ENCODE data around the gene TGM2. TPM values are rescaled to one million over a fixed set of nuclear protein-coding genes. Genes with fewer than 3 reads are reported as not detected.

TGM2 gene
- polyA plus RNA-seq (2012; ENCODE audit: insufficient read depth, insufficient read length) = not detected

DNA sequence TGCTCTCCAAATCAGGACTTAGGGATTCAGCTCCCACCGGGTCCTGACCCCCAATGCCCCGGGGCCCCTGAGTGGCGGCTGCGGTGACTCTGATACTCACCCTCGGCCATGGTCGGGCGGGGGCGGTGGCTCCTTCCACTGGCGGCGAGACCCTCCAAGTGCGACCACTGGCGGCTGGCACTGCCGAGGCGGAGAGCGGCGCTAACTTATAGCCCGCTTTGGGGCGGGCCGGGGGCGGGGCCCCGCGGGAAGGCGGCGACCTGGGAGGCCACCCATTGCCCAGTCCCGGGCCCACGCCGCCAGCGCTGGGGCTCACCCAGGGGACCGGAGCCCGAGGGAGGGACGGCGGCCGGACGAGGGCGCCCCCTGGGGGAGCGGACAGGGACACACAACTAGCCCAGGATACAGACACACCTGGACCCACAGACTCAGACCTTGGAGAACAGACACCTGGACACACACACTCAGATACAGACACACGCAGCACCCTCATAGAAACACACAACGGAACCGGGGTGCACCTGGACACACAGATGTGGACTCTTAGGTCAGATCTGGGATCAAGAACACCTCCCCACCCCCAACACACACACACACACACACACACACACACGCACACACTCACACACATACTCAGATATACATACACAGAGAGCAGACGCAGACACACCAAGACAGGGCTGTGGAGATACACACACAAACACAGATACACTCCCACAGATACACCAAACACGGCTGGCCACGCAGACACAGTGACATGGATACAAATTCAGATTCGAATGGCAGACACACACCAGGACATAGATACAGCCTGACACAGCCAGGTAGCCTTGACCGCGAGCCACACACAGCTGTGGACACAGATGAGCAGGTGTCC lies at the start of gene TGM2:
TGM2 (minus strand) TSS at position 182 of the 877 bp plus-strand sequence; CDS start at position 110, 72 bp downstream.
- H3K4me3 ChIP-seq (ENCODE audit: low read length) = no peak within 1 kb of the TSS
- DNase-seq (ENCODE audit: low read depth, low spot score) = no peak

DNA sequence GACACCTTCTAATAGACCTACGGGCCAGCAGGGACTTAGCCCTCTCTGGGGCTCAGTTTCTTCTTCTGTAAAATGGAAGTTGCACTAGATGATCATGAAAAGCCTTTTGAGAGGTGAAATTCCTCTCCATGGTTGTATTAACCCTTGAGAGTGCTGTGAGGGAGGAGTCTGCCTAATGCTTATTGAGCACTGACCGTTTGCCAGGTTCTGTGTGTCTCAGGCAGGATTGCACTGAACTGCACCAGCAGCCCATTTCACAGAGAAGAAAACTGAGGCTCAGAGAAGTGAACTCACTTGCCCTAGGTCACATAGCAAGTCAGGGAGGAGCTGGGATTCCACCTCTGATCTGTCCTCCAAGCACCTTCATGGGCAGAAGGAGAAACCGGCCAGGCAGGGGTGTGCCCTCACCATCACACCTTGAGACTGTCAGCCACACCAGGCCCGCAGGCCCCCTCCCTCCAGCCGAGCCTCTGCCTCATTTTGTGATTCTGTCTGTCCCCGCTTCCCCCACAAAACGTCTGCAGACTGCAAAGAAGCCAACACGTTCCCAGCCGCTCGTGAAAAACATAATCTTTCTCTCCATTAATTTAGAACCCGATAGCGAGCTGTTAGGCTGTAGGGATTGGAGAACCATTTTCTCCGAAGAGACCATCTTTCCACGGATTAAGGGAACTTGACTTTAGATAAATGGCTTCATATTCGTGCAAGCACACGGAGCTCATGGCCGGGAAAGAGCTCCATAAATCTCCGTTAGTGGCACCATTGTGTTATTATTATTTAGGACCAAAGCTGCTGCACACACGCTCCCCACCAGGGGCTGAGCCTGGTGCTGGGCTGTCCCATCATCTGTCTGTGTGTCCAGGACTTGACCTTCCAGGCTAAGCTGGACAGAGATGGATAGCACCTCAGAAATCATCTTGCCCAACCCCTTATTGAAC lies 49.5 kb upstream of the TGM2 start:
- DNase-seq (ENCODE audit: low read depth, low spot score) = no peak
- no peak overlapping the region for H3K4me3 ChIP-seq (ENCODE audit: low read length)

- H3K4me3 ChIP-seq (ENCODE audit: low read length) = no peak overlapping the region
- no peak for DNase-seq (ENCODE audit: low read depth, low spot score)
Observed at GRCh38 chr20:38213607-38213940, 48.5 kb upstream of the TGM2 start.

DNA sequence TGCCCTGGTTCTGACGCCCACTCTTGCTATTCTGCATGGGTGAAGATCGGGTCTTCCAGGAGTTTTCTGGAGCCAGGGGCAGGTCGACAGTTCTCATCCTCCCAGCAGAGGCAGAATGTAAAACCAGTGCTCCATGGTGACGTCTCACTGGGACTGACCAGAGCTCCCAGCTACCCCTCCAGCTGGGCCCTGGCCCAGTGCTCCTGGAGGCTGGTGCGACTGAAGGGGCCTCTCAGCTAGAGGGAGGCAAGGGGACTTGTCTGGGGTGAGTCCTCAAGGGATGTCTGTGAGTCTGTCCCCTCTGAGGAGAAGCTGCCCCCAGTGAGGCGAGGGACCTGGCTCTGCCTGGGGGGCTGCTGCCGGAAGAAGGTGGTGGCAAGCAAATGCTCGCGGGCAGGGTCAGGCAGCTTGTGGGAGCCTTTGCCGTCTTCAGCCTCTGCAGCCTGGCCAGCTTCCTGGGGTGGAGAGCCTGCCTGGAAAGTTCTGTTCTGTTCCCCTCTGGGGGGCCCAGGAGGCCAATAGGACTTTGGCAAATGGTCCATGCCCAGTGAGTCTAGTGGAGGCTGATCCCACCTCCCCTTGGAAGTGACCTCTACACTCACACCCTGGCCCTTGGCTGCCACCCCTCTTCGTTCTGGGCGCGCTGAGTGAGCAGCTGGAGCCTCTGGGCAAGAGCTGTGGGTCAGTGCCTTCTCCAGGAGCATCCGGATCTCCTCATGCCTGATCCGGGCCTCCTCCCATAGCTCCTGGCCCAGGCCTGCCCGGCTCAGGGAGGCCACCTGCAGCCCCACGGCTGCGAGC lies 47.9 kb upstream of the TGM2 start:
- DNase-seq (ENCODE audit: low read depth, low spot score) = no peak
- H3K4me3 ChIP-seq (ENCODE audit: low read length) = no peak overlapping the region

GRCh38 chr20:38211200-38212097 lies 46.4 kb upstream of the TGM2 start:
- H3K4me3 ChIP-seq (ENCODE audit: low read length) = no peak overlapping the region
- no peak for DNase-seq (ENCODE audit: low read depth, low spot score)

DNA sequence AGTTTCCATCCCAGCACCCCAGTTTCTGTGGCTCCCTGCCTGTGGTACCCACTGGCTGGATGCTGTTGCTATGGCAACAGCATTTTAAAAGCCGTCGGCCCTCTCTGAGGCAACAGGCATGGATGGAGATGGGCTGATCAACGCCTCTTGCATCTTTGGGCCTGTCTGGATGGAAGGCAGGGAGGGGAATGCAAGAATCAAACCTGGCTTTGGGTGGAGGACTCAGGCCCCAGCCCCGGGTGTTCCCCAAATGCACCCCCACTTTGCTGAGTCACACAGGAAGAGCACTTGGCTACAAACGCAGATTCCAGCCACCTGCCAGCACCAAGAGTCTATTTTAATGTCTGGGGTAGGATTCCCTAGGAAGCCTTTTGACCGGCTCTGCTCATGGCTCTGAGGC lies 45.7 kb upstream of the TGM2 start:
- no peak for DNase-seq (ENCODE audit: low read depth, low spot score)
- H3K4me3 ChIP-seq (ENCODE audit: low read length) = no peak overlapping the region

DNA sequence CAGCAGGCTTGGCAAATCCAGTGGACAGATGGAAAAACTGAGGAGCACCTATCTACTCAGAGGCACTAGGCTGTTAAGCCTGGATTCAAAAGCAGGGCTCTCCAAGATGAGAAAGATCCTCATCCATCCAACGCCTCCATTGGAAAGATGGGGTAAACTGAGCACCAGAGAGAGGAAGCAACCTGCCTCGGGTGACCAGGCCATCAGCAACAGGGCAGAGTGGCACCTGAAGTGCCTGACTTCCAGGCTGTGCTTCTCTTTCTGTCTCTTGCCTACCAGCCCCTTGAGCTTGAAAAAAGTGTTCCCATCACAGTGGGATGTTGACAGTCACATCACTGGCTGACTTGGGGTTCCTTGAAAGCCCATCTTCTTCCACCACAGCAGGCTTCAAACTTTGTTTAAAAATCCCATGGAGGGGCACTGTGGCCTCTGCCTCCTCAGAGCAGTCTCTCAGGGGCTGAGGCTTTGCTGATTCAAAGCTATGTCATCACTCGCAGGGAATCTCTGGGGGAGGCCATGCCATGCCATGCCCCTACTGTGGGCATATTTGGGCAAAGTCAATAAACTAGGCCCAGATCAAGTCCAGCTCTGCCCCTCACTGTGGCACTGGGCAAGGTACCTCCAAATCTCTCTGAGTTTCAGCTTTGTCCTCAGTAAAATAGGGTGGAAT lies 44.8 kb upstream of the TGM2 start:
- no peak for DNase-seq (ENCODE audit: low read depth, low spot score)
- H3K4me3 ChIP-seq (ENCODE audit: low read length) = no peak overlapping the region

- no peak for DNase-seq (ENCODE audit: low read depth, low spot score)
- no peak overlapping the region for H3K4me3 ChIP-seq (ENCODE audit: low read length)
Observed at GRCh38 chr20:38209054-38209675, 44.1 kb upstream of the TGM2 start.

GRCh38 chr20:38208523-38208922 lies 43.5 kb upstream of the TGM2 start:
- no peak overlapping the region for H3K4me3 ChIP-seq (ENCODE audit: low read length)
- DNase-seq (ENCODE audit: low read depth, low spot score) = no peak

- no peak overlapping the region for H3K4me3 ChIP-seq (ENCODE audit: low read length)
Observed at GRCh38 chr20:38208088-38208487, 43.0 kb upstream of the TGM2 start.

DNA sequence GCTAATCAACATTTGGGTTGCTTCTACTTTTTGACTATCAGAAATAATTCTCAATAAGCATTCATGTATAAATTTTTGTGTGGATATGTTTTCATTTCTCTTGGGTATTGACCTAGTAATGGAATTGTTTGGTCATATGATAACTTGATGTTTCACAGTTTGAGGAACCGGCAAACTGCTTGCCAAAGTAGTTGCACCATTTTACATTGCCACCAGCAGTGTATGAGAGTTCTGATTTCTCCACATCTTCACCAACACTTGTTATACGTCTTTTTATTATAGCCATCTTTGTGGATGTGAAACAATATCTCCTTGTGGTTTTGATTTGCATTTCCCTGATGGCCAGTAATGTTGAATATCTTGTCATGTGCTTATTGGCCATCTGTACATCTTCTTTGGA lies 42.6 kb upstream of the TGM2 start:
- H3K4me3 ChIP-seq (ENCODE audit: low read length) = no peak overlapping the region
- DNase-seq (ENCODE audit: low read depth, low spot score) = no peak

More at GRCh38 chr20:38208088-38208487, 43.0 kb upstream of the TGM2 start:
- DNase-seq (ENCODE audit: low read depth, low spot score) = no peak

DNA sequence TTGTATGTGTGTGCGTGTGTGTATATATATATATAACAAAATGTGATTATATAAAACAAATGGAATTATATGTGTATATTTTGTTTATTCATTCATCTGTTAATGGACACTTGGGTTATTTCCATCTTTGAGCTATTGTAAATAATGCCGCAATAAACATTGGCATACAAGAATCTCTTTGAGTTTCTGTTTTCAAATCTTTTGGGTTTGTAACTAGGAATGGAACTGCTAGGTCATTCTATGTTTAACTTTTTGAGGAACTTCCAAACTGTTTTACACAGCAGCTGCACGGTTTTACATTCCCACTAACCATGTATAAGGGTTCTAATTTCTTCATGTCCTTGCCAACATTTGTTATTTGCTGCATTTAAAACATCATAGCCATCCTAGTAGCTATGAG lies 39.9 kb upstream of the TGM2 start:
- no peak overlapping the region for H3K4me3 ChIP-seq (ENCODE audit: low read length)
- DNase-seq (ENCODE audit: low read depth, low spot score) = no peak

GRCh38 chr20:38203981-38204357 lies 38.9 kb upstream of the TGM2 start:
- no peak for DNase-seq (ENCODE audit: low read depth, low spot score)
- H3K4me3 ChIP-seq (ENCODE audit: low read length) = no peak overlapping the region

DNA sequence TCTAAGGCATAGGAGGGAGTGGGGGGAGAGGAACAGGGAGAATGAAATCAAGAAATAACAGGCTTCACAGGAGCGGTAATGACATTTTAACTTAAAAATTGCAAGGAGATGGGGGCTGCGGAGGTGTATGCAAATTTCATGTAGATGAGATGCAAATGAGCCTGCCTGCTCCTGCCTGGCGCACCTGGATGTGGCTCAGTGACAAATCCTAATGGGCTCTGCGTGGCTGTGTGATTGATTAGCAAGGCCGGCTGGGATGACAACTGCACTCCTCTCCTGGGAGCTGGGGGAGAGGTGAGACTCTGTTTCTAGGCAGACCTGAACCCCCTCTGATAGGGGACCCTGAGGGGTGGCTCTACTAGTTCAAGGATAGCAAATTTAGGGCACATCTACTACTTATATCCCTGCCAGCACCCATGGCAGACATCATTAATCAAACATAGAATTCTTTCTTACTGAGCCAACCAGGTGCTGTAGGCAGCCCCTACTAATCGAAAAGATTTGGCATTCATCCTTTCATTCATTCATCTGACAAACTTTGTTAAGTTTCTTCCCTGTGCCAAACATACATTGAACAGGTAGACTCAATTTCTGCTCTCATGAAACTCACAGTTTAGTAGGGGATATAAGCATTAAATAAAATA lies 38.4 kb upstream of the TGM2 start:
- H3K4me3 ChIP-seq (ENCODE audit: low read length) = no peak overlapping the region
- no peak for DNase-seq (ENCODE audit: low read depth, low spot score)

DNA sequence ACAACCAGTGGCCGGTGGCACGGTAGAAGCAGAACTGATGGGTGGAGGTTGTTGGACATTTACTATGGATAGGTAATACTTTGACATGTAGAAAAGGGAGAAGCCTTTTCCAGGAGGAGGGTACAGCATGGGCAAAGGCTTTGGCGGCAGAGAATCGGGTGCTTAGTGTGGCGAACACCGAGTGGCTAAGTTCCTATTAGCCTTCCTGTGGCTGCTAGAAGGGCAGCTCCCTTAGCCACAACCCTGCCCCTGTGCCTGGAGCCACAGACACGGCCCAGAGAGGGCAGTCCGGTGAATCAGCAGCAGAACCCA lies 37.9 kb upstream of the TGM2 start:
- no peak overlapping the region for H3K4me3 ChIP-seq (ENCODE audit: low read length)
- DNase-seq (ENCODE audit: low read depth, low spot score) = no peak

GRCh38 chr20:38202153-38202981 lies 37.3 kb upstream of the TGM2 start:
- H3K4me3 ChIP-seq (ENCODE audit: low read length) = no peak overlapping the region
- no peak for DNase-seq (ENCODE audit: low read depth, low spot score)

All from Jurkat, Clone E6-1 (cell line).